SK-N-SH (cell line): ENCODE measurements around the gene DUSP6. TPM values are rescaled to one million over a fixed set of nuclear protein-coding genes. Genes with fewer than 3 reads are reported as not detected.

Experiments used
- CTCF ChIA-PET: fragments of 300-600, 350-600 bp; formaldehyde crosslinking; extraction: SDS; loops from one replicate; lab custom pipeline; 2021; lab: Yijun Ruan, JAX
- POLR2A ChIA-PET: fragments of 350-600 bp; sonication (Branson Sonifier 250); formaldehyde crosslinking; extraction: SDS; loops from one replicate; lab custom pipeline; 2020; ENCODE audit warnings: antibody characterized with exemption, inconsistent platforms; lab: Yijun Ruan, JAX
- DNase-seq: peaks from one replicate; pipeline ENCODE4 v3.0.0; 2012
- H2AFZ ChIP-seq: fragments of 200-600 bp; sonication (generic); 2 replicates; pipeline ENCODE4 v1.8.1; 2016; ENCODE audit warnings: antibody characterized with exemption, mild to moderate bottlenecking, low read depth
- H3F3A ChIP-seq: fragments of 200-600 bp; sonication (generic); replicated peaks from 2 replicates; pipeline ENCODE3; 2016; ENCODE audit warnings: antibody characterized with exemption, mild to moderate bottlenecking; ENCODE audit not compliant: insufficient read depth
- H3K27ac ChIP-seq, 2 experiments: fragments of 200-500 bp in 1 of 2; fragments of 200-600 bp in 1 of 2; sonication (Bioruptor generic) in 1 of 2; sonication (generic), shearing (Covaris generic) in 1 of 2; 2 replicates each; pipeline versions ENCODE4 v1.5.1 to v1.6.1; 2014 to 2016; ENCODE audit warnings: low read depth in 2 of 2, inconsistent platforms in 1 of 2, low read length in 1 of 2, mild to moderate bottlenecking in 1 of 2, mixed read lengths in 1 of 2
- H3K27me3 ChIP-seq: fragments of 200-600 bp; sonication (generic), shearing (Covaris generic); 2 replicates; pipeline ENCODE4 v1.6.1; 2016; ENCODE audit warnings: mixed run types; ENCODE audit not compliant: insufficient read depth
- H3K36me3 ChIP-seq, 2 experiments: fragments of 200-500 bp in 1 of 2; fragments of 200-600 bp in 1 of 2; sonication (Bioruptor generic) in 1 of 2; sonication (generic) in 1 of 2; replicated peaks in 1 of 2; 2 replicates each; pipeline versions ENCODE3 to v1.5.1; 2014 to 2016; ENCODE audit warnings: low read length in 1 of 2, mild to moderate bottlenecking in 1 of 2; ENCODE audit not compliant: insufficient read depth in 2 of 2, control insufficient read depth in 1 of 2
- H3K4me1 ChIP-seq, 2 experiments: fragments of 200-500 bp in 1 of 2; fragments of 200-600 bp in 1 of 2; sonication (Bioruptor generic) in 1 of 2; sonication (generic), shearing (Covaris generic) in 1 of 2; 2 replicates each; pipeline versions ENCODE4 v1.5.1 to v1.6.1; 2014 to 2016; ENCODE audit warnings: low read depth in 1 of 2, low read length in 1 of 2, mixed run types in 1 of 2; ENCODE audit not compliant: insufficient read depth in 2 of 2, control insufficient read depth in 1 of 2
- H3K4me2 ChIP-seq: fragments of 200-600 bp; sonication (generic), shearing (Covaris generic); 2 replicates; pipeline ENCODE4 v1.6.1; 2017; ENCODE audit warnings: mixed run types
- H3K4me3 ChIP-seq, 2 experiments: fragments of 200-500 bp in 1 of 2; fragments of 200-600 bp in 1 of 2; sonication (Bioruptor generic) in 1 of 2; sonication (generic), shearing (Covaris generic) in 1 of 2; 2 replicates each; pipeline versions ENCODE4 v1.5.1 to v1.8.1; 2014 to 2016; ENCODE audit warnings: low read depth in 2 of 2, inconsistent platforms in 1 of 2, low read length in 1 of 2, mild to moderate bottlenecking in 1 of 2, mixed read lengths in 1 of 2, moderate library complexity in 1 of 2
- H3K79me2 ChIP-seq: fragments of 200-600 bp; sonication (generic); 2 replicates; pipeline ENCODE4 v1.8.1; 2017; ENCODE audit warnings: mild to moderate bottlenecking; ENCODE audit not compliant: insufficient read depth
- H3K9ac ChIP-seq: fragments of 200-600 bp; sonication (generic); 2 replicates; pipeline ENCODE4 v1.6.1; 2017; ENCODE audit warnings: mixed run types
- H3K9me2 ChIP-seq: fragments of 200-600 bp; sonication (generic); 2 replicates; pipeline ENCODE4 v1.6.1; 2017; ENCODE audit warnings: mixed run types
- H3K9me3 ChIP-seq: fragments of 200-600 bp; sonication (generic); 2 replicates; pipeline ENCODE4 v1.6.1; 2017; ENCODE audit warnings: mixed run types, mild to moderate bottlenecking, moderate library complexity
- H4K20me1 ChIP-seq: fragments of 200-600 bp; sonication (generic); 2 replicates; pipeline ENCODE4 v1.6.1; 2017; ENCODE audit warnings: mild to moderate bottlenecking, mixed run types; ENCODE audit not compliant: insufficient read depth
- EP300 ChIP-seq, 2 experiments: IDR thresholded peaks; 2 replicates each; pipeline versions ENCODE4 v1.4.0 to v1.6.1; 2012; ENCODE audit warnings: borderline replicate concordance in 1 of 2, low read depth in 1 of 2, low read length in 1 of 2
- FOSL2 ChIP-seq: IDR thresholded peaks from 2 replicates; pipeline ENCODE4 v1.4.0; 2012; ENCODE audit warnings: low read depth, mild to moderate bottlenecking, moderate library complexity, borderline replicate concordance
- FOXM1 ChIP-seq: IDR thresholded peaks from 2 replicates; pipeline ENCODE4 v1.4.0; 2012; ENCODE audit warnings: low read depth, mild to moderate bottlenecking
- GABPA ChIP-seq: IDR thresholded peaks from 2 replicates; pipeline ENCODE4 v1.4.0; 2012; ENCODE audit warnings: low read depth, mild to moderate bottlenecking
- IRF3 ChIP-seq: fragments of 150-350 bp; IDR thresholded peaks from 2 replicates; pipeline ENCODE4 v1.6.1; 2016; ENCODE audit warnings: mild to moderate bottlenecking, low read depth, low read length
- JUND ChIP-seq: IDR thresholded peaks from 2 replicates; pipeline ENCODE4 v1.4.0; 2012
- MEF2A ChIP-seq: IDR thresholded peaks from 2 replicates; pipeline ENCODE4 v1.4.0; 2012; ENCODE audit warnings: low read depth, borderline replicate concordance
- MXI1 ChIP-seq: IDR thresholded peaks from 2 replicates; pipeline ENCODE4 v1.6.1; 2012; ENCODE audit warnings: mild to moderate bottlenecking, low read depth, low read length, improper control_type of control experiment
- NFIC ChIP-seq: IDR thresholded peaks from 2 replicates; pipeline ENCODE4 v1.4.0; 2012; ENCODE audit warnings: borderline replicate concordance
- PBX3 ChIP-seq: IDR thresholded peaks from 2 replicates; pipeline ENCODE4; 2012
- REST ChIP-seq: IDR thresholded peaks from 2 replicates; pipeline ENCODE4 v1.6.1; 2012; ENCODE audit warnings: mild to moderate bottlenecking, low read depth, low read length, moderate library complexity
- RFX5 ChIP-seq: IDR thresholded peaks from 2 replicates; pipeline ENCODE4 v1.6.1; 2012; ENCODE audit warnings: mild to moderate bottlenecking, improper control_type of control experiment, low read length
- RXRA ChIP-seq: IDR thresholded peaks from 2 replicates; pipeline ENCODE4 v1.4.0; 2012; ENCODE audit warnings: low read depth, mild to moderate bottlenecking, borderline replicate concordance
- SIN3A ChIP-seq: IDR thresholded peaks from 2 replicates; pipeline ENCODE4 v1.6.1; 2012; ENCODE audit warnings: low read depth, mild to moderate bottlenecking, low read length, moderate library complexity, borderline replicate concordance
- SMC3 ChIP-seq: IDR thresholded peaks from 2 replicates; pipeline ENCODE4 v1.6.1; 2012; ENCODE audit warnings: low read depth, low read length, improper control_type of control experiment
- TAF1 ChIP-seq: IDR thresholded peaks from 2 replicates; pipeline ENCODE4 v1.6.1; 2012; ENCODE audit warnings: low read depth, mild to moderate bottlenecking, low read length, moderate library complexity, borderline replicate concordance
- TCF12 ChIP-seq: IDR thresholded peaks from 2 replicates; pipeline ENCODE4 v1.4.0; 2012
- WGBS: methylation state at CpG from one replicate; pipeline ENCODE4 v1.1.6; 2017; ENCODE audit warnings: low lambda C conversion rate; 5-methylcytosine and 5-hydroxymethylcytosine counted together
- polyA plus RNA-seq, 3 experiments: library from polyadenylated mRNA; depleted of rRNA; stranded (reverse); fragments of >200 nt; gene quantifications; 2 replicates each; pipeline ENCODE4 v1.2.3, GENCODE V29; 2012

The DUSP6 gene
- polyA plus RNA-seq, 1 of the 3 experiments (the other 2 are of a cell fraction), result 71.4 TPM

GRCh38 chr12:89349814-89350213 is 2.5 kb downstream of the DUSP6 start (continued):
- TF ChIP-seq RFX5 (no peak), FOSL2 (0 out of 2 replicates have a peak, but pooled peaks have one; percentile 1), IRF3 (no peak), TCF12 (no peak), REST (no peak), FOXM1 (no peak), SIN3A (peak; percentile 93), RXRA (no peak), SMC3 (peak; percentile 19; the same call in 1 of the 2 replicates), EP300 (IDR thresholded peaks at IDR 0.05; ENCODE audit: borderline replicate concordance in 1 of 2, low read depth in 1 of 2, low read length in 1 of 2) (no peak), TAF1 (peak; percentile 70; the same call in 1 of the 2 replicates), NFIC (no peak)

- POLR2A ChIA-PET, result interaction anchor here (1.0 kb wide), 1 partner anchor 70 kb away, joined by 7 read pairs; no protein-coding TSS in a partner anchor
- TF ChIP-seq GABPA, result no peak
- TF ChIP-seq REST, result no peak
- no peak for TF ChIP-seq TAF1
- TF ChIP-seq RFX5, result no peak
- peak; percentile 57; the same call in 1 of the 2 replicates for TF ChIP-seq MXI1
- TF ChIP-seq MEF2A, result no peak
- TF ChIP-seq SMC3, result no peak
- no peak for TF ChIP-seq SIN3A
- TF ChIP-seq NFIC, result no peak
- TF ChIP-seq PBX3, result no peak
- no peak for TF ChIP-seq JUND
Observed at GRCh38 chr12:89348894-89349699, 3.2 kb downstream of the DUSP6 start.

More at GRCh38 chr12:89348894-89349699, 3.2 kb downstream of the DUSP6 start:
- Histone ChIP-seq H2AFZ (no peak overlapping the region), H3K27ac (peak overlapping the region; percentile 98 to 99; a peak in 3 of 4 replicates), H3K9me3 (no peaks in the 10 kb centered on the region), H4K20me1 (peaks cover 49% of the 10 kb centered on the region), H3K27me3 (no peaks in the 10 kb centered on the region), H3K9ac (peak overlapping the region; percentile 95), H3K4me2 (peak overlapping the region; percentile 86), H3K9me2 (no peaks in the 10 kb centered on the region), H3K4me3 (peak overlapping the region; percentile 94 to 99), H3K36me3 (peaks cover 30 to 34% of the 10 kb centered on the region in 2 experiments), H3K79me2 (peaks cover 51% of the 10 kb centered on the region), H3F3A (peaks cover 18% of the 10 kb centered on the region), H3K4me1 (peaks cover 22 to 45% of the 10 kb centered on the region in 2 experiments; a peak in 3 of 4 replicates)
- WGBS, result 52% methylated on average over 10 of the region's 10 CpGs
- no peak for DNase-seq
- CTCF ChIA-PET, result interaction anchor here (0.8 to 1.8 kb wide), 9 partner anchors 12 to 332 kb away, joined by 3 to 7 read pairs (median 3); partner anchors contain the start of gene POC1B
